Memory B cell (primary cell): ENCODE results near the gene BPIFB2.

Experiments used
- ATAC-seq: fragments of 150-1000 bp; cut with Tn5 transposase; 2 replicates; pipeline ENCODE4 v1.10.0; 2021; ENCODE audit warnings: low read depth, mild to moderate bottlenecking, moderate library complexity
- DNase-seq, 2 donors: peaks; one replicate each; pipeline ENCODE4 v3.0.0; 2022; ENCODE audit warnings: low spot score in 2 of 2
- H3K27ac Mint-ChIP-seq: one replicate; pipeline ENCODE4 v1.8.0; 2022; ENCODE audit warnings: mild to moderate bottlenecking, moderate library complexity, mixed read lengths
- H3K27me3 Mint-ChIP-seq: one replicate; pipeline ENCODE4 v1.8.0; 2022; ENCODE audit warnings: mixed read lengths
- H3K36me3 Mint-ChIP-seq: one replicate; pipeline ENCODE4 v1.8.0; 2022; ENCODE audit warnings: mild to moderate bottlenecking, mixed read lengths
- H3K4me1 Mint-ChIP-seq: one replicate; pipeline ENCODE4 v1.8.0; 2022; ENCODE audit warnings: mixed read lengths
- H3K4me3 Mint-ChIP-seq: one replicate; pipeline ENCODE4 v1.8.0; 2022; ENCODE audit warnings: mild to moderate bottlenecking, moderate library complexity, mixed read lengths
- H3K9me3 Mint-ChIP-seq: one replicate; pipeline ENCODE4 v1.8.0; 2022; ENCODE audit warnings: mixed read lengths

BPIFB2 gene

GRCh38 chr20:33002087-33002808, 5.3 kb upstream of the BPIFB2 start:
- no peak overlapping the region for H3K4me3 Mint-ChIP-seq
- peaks cover 16% of the 10 kb centered on the region for H3K4me1 Mint-ChIP-seq
- ATAC-seq = no peak
- H3K27me3 Mint-ChIP-seq = peaks cover 2% of the 10 kb centered on the region
- DNase-seq = no peak
- H3K9me3 Mint-ChIP-seq = peaks cover 2% of the 10 kb centered on the region
- peaks cover 3% of the 10 kb centered on the region for H3K36me3 Mint-ChIP-seq
- H3K27ac Mint-ChIP-seq = no peak overlapping the region

GRCh38 chr20:33004141-33004751, 3.3 kb upstream of the BPIFB2 start, which contains the start of gene SUN5:
SUN5 (minus strand) TSS chr20:33004433; CDS start chr20:33004340, 93 bp downstream.
- peaks cover 2% of the 10 kb centered on the region for H3K9me3 Mint-ChIP-seq
- H3K36me3 Mint-ChIP-seq = peaks cover 3% of the 10 kb centered on the region
- H3K27ac Mint-ChIP-seq = no peak within 1 kb of the TSS
- peaks cover 2% of the 10 kb centered on the region for H3K27me3 Mint-ChIP-seq
- H3K4me3 Mint-ChIP-seq = no peak within 1 kb of the TSS
- DNase-seq = no peak
- no peak for ATAC-seq
- peaks cover 16% of the 10 kb centered on the region for H3K4me1 Mint-ChIP-seq

DNA sequence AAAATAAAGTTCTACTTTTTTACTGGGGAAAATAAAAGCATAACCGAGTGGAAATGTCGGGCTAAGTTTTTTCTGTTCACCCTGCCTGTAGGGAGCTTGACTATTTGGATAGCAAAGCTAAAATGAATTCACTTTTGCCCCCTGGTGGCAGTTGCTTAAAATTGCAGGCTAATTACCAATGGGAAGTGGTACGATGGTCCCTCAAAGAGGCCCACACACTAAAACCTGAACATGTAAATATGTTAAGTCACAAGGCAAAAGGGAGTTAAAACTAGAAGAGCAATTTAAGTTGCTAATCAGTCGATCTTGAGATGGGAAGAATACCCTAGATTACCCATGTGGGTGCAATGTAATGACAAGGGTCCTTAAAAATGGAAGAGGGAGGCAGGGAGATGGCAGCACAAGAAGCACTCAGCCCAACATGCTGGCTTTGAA, 2.4 kb upstream of the BPIFB2 start:
- Mint-ChIP-seq H3K4me3 (no peak overlapping the region), H3K4me1 (peaks cover 10% of the 10 kb centered on the region), H3K27ac (no peak overlapping the region), H3K36me3 (peaks cover 3% of the 10 kb centered on the region), H3K27me3 (peaks cover 2% of the 10 kb centered on the region), H3K9me3 (peaks cover 2% of the 10 kb centered on the region)
- DNase-seq (no peak), ATAC-seq (no peak)

DNA sequence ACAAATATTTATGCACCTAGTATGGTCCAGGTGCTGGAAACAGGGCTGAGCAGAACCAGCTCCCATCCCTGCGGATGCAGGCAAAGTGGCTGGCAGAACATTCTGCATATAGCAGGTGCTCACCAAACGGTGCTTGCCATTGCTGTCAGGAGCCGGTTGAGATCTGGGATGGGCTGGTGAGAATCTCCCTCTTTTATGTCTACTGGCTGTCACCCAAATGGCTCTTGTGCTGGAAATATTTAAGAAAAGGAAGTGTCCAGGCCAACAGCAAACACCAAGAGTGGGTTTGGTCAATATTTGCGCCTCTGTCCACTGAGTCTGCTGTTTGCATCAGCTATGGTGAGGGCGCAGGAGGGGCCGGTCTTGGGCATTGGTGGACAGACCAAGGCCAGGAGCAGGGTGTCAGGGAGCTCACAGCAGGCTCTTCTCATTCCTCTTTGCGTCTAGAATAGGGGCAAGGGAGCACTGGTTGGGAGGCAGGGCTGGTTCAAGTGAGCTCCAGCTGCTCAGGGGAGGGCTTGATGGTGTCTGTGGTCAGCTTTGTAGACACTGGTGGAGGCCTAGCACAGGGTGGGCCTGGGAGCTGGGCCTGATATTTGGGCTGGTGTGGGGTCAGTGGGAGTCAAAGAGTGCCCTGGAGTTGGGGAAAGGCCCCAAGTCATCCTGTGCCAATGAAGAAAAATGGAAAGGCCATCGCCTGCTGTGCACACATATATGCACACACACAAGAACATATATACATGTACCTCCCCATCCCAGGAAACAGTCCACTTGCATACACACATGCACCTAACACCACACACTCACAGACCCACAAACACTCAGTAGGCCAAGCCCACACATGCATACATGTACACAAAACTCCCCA, 1.4 kb upstream of the BPIFB2 start:
- ATAC-seq = no peak
- Mint-ChIP-seq H3K36me3 (peaks cover 3% of the 10 kb centered on the region), H3K9me3 (peaks cover 2% of the 10 kb centered on the region), H3K27me3 (peaks cover 4% of the 10 kb centered on the region), H3K4me3 (no peak overlapping the region), H3K4me1 (peaks cover 9% of the 10 kb centered on the region), H3K27ac (no peak overlapping the region)
- no peak for DNase-seq

- DNase-seq = no peak
- no peak overlapping the region for H3K27ac Mint-ChIP-seq
- peaks cover 8% of the 10 kb centered on the region for H3K4me1 Mint-ChIP-seq
- H3K4me3 Mint-ChIP-seq = no peak overlapping the region
- H3K27me3 Mint-ChIP-seq = peaks cover 4% of the 10 kb centered on the region
- ATAC-seq = no peak
- peaks cover 3% of the 10 kb centered on the region for H3K36me3 Mint-ChIP-seq
- H3K9me3 Mint-ChIP-seq = peaks cover 2% of the 10 kb centered on the region
These were observed 628 bp upstream of the BPIFB2 start for GRCh38 chr20:33006776-33007375.

DNA sequence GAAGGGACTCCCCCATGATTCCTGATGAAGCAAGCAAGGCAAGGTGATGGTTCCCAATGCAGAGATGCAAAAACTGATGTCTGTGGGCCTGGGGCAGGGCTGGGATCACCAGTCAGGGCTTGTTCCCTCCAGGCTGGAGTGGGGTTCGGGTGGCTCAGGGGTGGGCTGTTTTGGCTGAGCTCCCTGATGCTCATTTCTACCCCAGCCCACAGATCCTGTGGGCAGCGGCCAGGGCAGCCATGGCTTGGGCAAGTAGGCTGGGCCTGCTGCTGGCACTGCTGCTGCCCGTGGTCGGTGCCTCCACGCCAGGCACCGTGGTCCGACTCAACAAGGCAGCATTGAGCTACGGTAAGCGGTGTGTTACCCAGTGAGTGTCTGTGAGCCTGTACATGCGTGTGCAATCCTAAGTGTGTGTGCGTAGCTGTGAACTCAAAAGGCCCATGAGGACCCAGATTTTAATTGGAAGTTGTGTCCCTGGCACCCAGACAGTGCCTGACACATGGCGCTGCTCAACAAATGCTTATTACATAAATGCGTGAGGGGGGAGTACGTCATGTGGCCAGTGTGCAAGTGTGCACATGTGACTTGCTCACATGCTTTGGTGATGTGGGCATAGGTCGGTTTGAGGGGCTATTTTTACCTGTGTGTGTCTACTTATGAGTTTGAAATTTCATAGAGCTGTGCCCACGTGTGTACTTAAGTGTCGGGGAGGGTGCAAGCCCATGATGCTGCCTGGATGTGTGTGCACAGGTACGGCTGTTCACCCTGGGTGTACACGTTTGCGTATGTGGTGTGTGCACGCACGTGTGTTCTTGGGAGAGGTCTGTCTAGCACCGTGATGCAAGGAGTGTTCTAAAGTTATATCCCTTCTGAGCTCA, 1.1 kb downstream of the BPIFB2 start:
- no peak for DNase-seq
- Mint-ChIP-seq H3K9me3 (peaks cover 2% of the 10 kb centered on the region), H3K4me1 (peaks cover 6% of the 10 kb centered on the region), H3K36me3 (peaks cover 3% of the 10 kb centered on the region), H3K27me3 (peaks cover 4% of the 10 kb centered on the region), H3K4me3 (no peak overlapping the region), H3K27ac (no peak overlapping the region)
- ATAC-seq = no peak

DNA sequence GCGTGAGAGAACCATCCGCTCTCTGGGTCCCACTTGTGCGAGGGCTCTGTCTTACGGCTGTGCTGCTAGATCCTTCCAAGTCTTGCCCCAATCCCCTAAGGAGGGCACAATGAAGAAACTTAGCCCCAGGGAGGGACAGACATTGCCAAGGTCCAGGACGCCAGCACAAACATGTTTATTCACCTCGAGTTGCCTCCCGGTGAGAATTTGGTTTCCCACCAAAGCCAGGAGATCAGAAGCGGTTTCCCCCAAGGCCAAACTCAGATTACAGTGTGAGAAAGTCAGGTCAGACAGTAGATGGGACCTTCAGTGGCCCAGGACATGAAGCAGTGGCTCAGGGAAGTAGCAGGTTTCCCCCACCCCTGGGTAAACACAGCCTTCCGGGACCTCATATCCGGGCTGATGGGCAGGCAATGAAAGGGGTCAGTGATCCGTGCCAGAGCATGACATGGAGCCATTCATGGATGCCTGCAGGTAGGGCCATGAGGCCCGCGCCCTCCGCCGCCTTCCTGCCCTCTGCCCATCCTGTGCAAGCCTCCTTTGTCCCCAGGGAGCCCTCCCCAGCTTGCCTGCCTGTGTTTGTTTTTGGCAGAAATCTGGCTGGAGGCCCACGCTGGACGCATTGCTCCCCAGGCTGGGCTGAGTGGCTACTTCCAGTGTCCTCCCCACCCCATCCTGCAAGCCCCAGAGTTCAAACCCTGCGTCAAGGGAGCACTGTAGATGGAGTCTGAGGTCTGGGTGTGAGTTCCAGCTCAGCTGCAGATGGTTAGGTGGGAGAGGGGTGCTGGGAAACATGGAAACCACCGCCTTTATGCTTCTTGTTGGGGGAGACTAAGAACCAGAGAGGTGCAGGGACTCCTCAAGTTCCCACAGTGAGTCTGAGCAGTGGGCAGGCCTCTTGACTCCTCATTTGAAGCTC, 2.0 kb downstream of the BPIFB2 start:
- no peak overlapping the region for H3K4me3 Mint-ChIP-seq
- DNase-seq (no peak), ATAC-seq (no peak)
- peaks cover 6% of the 10 kb centered on the region for H3K4me1 Mint-ChIP-seq
- H3K27me3 Mint-ChIP-seq = peaks cover 4% of the 10 kb centered on the region
- peaks cover 2% of the 10 kb centered on the region for H3K9me3 Mint-ChIP-seq
- H3K27ac Mint-ChIP-seq = no peak overlapping the region
- peaks cover 3% of the 10 kb centered on the region for H3K36me3 Mint-ChIP-seq

- Mint-ChIP-seq H3K36me3 (peaks cover 3% of the 10 kb centered on the region), H3K27me3 (peaks cover 4% of the 10 kb centered on the region), H3K4me3 (no peak overlapping the region)
These were observed 2.6 kb downstream of the BPIFB2 start for GRCh38 chr20:33010133-33010504.

GRCh38 chr20:33010674-33011449, 3.4 kb downstream of the BPIFB2 start:
- Mint-ChIP-seq H3K27ac (no peak overlapping the region), H3K4me3 (no peak overlapping the region), H3K27me3 (peaks cover 4% of the 10 kb centered on the region), H3K4me1 (peaks cover 3% of the 10 kb centered on the region), H3K9me3 (no peaks in the 10 kb centered on the region), H3K36me3 (no peaks in the 10 kb centered on the region)
- ATAC-seq = no peak
- no peak for DNase-seq

More at GRCh38 chr20:33010133-33010504, 2.6 kb downstream of the BPIFB2 start:
- H3K27ac Mint-ChIP-seq = no peak overlapping the region
- ATAC-seq (no peak), DNase-seq (no peak)
- peaks cover 2% of the 10 kb centered on the region for H3K9me3 Mint-ChIP-seq
- H3K4me1 Mint-ChIP-seq = peaks cover 6% of the 10 kb centered on the region

DNA sequence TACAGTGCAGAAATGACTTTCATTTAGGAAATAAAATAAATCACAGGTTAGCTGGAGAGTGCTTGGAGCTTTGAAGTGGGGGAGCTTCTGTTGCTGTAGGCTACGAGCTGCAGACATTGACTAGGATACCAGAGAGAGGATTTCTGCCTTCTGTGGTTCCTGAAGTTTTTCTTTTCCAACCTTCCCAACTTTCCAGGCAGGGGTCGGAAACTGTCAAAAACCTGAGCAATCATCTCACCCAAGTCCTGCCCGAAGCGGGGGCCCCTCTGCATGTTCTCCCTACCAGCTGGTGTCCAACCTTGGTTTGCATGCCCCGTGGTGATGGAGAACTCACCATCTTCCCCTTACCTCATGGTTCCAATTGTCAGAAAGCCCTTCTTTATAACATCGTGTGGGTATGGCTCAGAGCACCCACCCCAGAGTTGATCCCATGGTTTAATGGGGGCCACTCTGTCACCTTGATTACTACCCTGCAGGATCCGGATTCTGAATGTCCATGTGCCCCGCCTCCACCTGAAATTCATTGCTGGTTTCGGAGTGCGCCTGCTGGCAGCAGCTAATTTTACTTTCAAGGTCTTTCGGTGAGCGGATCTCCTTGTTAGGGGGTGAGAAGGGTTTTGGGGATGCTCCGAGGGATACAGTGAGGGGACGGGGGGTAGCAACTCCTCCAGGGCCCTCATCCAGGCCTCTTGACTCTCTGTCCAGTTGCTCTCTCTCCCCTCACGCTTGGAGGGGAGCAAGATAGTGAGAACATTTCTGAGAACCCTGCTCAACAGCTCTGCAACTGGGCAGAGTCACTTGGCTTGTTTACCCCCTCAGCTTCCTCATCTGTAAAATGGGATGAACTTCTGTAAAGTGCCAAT, 5.1 kb downstream of the BPIFB2 start:
- Mint-ChIP-seq H3K36me3 (no peaks in the 10 kb centered on the region), H3K27me3 (peaks cover 1% of the 10 kb centered on the region), H3K4me1 (peaks cover 6% of the 10 kb centered on the region), H3K9me3 (no peaks in the 10 kb centered on the region), H3K4me3 (no peak overlapping the region), H3K27ac (no peak overlapping the region)
- ATAC-seq (no peak), DNase-seq (no peak)

DNA sequence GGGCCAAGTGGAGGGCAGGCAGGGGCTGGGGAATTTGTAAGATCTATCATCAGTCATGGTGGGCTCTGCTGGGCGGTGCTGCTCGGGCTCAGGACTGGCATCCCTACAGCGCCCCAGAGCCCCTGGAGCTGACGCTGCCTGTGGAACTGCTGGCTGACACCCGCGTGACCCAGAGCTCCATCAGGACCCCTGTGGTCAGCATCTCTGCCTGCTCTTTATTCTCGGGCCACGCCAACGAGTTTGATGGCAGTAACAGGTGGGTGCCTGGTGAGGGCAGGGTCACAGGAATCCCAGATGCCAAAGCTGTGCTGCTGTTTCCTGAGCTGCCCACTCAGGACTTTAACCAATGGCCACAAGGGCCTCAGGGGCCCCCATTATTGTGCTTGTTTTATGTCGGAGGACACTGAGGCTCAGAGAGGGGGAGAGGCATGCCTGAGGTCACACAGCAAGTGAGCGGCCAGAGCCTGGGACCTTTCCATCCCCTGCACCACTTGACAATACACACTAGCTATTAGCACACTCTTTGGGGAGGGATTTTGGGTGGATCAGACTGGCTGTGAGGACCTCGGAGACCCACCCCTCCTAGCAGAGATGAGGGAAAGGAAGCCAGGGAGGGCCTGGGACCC, 6.3 kb downstream of the BPIFB2 start:
- DNase-seq (no peak), ATAC-seq (no peak)
- Mint-ChIP-seq H3K9me3 (no peaks in the 10 kb centered on the region), H3K36me3 (no peaks in the 10 kb centered on the region), H3K27me3 (peaks cover 1% of the 10 kb centered on the region), H3K4me3 (no peak overlapping the region), H3K4me1 (peaks cover 5% of the 10 kb centered on the region), H3K27ac (no peak overlapping the region)
